ENCODE results near the gene IL17REL.

The IL17REL gene

DNA sequence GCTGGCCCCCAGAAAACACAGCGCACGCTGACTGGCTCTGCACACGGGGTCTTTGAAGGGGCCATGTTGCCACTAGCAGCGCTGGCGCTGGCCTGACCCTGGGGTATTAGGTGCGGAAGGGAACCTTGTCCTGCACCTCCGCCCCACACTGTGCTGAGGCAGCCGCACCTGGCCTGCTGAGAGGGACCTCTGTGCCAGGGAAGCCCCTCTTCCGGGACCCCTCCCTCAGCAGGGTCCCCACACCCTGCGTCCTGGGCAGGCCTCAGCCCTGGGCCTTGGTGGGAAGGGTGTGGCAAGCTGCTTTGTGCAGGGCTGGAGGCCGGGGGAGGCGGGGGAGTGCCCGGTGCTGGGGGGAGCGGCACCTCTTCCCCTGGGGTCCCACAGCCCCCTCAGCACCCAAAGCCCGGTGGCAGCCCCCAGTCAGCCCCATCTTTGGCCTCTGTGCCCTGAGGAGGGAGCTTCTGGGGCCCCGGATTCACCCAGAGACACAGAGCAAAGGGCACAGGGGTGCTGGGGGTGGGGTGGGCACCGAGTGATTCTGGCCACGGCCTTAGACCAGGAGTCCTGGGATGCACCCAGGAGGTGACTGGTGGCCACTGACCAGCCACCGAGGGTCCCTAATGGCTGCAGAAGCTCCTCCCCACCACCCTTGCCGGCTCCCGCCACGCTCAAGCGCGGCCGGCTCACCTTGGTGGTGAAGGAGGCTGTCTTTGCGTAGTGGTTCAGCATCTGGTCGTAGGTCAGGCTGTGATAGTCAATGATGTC lies 34.1 kb upstream of the IL17REL start:
- no peak for DNase-seq (ENCODE audit: low read depth in 1 of 2, low spot score in 1 of 2)

DNA sequence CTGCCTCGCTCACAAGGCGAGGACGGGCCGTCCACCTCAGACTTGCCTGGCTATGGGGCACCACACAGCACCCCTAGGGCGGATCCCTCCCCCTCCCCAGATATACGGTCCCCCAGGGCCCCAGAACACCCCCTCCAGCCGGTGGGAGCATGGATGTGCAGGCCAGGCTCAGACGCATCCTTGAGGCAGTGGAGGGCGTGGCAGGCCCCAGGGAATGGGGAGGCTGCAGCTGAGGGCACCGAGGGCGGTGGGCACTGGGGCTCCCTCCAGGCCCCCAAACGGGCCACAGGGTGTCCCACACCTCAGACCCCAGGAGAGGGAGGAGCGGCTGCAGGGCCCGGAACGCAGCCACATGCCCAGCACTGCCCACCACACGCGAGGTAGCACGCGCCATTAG lies 33.5 kb upstream of the IL17REL start:
- DNase-seq (ENCODE audit: low read depth in 1 of 2, low spot score in 1 of 2), result no peak

DNA sequence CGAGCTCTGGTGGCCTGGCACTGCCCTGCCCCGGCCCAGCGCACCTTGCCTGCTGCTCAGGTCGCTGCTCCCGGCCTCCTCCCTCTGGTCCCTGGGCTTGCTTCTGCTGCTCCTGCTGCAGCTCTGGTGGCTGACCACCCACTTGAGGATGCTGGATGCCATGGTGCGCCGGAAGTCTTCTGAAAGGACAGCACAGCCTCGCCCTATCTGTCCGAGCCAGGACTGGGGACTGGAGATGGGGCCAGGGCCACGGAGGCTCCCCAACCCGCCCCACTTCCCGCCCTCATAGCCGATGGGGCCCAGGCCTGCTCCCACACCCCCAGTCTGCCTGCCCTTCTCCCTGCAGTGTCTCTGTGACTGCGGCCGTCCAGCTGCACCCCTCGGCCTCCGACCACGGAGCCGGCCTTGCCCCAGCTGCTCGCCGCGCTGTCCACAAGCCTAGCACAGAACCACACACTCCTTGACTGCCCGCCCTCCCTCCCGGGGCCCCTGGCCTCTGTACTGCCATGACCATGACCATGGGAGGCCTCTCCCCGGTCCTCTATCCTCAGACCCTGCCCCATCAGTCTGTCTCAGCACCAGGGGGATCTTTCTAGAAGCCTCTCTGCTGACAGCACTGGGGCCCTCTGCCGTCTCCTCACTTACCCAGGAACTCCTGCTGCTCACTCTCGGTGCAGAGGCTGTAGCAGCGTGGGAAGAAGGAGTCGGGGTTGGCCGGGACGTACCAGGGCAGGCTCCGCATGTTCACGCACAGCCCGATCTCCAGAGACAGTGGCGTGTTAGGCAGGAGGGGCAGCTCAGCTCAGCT lies 32.9 kb upstream of the IL17REL start:
- DNase-seq (ENCODE audit: low read depth in 1 of 2, low spot score in 1 of 2), result no peak

DNA sequence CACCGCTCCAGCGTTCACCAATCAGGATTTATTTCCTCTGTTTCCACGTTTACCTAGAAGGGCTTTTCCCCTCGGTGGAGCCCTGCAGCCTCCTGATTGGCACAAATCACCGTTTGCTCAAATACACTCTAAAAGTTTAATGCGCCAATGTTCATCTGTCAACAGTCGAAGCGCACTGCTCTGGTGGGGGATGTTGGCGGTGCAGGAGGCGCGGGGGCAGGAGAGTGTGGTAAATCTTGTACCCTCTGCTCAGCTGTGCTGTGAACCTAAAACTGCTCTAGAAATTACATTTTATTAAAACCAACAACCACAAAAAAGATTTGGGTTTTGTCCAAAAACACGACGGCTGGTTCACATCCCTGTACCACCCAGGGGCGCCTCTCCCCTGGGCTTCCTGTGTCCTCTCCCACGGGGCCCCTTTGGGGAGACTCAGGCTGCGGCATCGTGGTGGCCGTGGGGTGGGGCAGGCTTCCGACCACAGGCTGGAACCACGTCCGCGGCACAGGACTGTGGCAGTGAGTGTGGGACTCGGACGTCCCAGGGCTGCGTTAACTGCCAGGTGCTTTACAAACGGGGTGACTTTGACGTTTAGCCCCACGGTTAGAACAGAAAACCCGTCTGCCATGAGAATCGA lies 32.0 kb upstream of the IL17REL start:
- DNase-seq (ENCODE audit: low read depth in 1 of 2, low spot score in 1 of 2), result no peak

GRCh38 chr22:50041361-50042065 lies 28.9 kb upstream of the IL17REL start:
- DNase-seq (ENCODE audit: low read depth in 1 of 2, low spot score in 1 of 2), result no peak

DNA sequence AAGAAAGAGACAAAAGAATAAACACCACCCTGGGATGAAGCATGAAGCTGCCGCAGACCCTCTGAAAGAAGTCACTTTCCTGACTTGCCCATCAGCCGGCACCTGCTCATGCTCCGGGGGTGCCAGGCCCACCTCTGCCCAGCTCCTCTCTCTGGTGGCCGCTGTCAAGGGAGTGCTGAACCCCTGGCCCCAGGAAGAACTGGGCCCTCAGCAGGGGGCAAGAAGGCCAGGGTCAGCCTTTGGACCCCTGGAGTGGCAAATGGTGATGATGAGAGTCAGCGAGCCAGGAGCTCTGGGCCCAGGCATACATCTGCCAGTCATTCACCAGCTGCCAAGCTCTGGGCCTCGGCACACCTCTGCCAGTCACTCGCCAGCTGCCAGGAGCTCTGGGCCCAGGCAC lies 28.2 kb upstream of the IL17REL start:
- DNase-seq (ENCODE audit: low read depth in 1 of 2, low spot score in 1 of 2), result no peak

DNA sequence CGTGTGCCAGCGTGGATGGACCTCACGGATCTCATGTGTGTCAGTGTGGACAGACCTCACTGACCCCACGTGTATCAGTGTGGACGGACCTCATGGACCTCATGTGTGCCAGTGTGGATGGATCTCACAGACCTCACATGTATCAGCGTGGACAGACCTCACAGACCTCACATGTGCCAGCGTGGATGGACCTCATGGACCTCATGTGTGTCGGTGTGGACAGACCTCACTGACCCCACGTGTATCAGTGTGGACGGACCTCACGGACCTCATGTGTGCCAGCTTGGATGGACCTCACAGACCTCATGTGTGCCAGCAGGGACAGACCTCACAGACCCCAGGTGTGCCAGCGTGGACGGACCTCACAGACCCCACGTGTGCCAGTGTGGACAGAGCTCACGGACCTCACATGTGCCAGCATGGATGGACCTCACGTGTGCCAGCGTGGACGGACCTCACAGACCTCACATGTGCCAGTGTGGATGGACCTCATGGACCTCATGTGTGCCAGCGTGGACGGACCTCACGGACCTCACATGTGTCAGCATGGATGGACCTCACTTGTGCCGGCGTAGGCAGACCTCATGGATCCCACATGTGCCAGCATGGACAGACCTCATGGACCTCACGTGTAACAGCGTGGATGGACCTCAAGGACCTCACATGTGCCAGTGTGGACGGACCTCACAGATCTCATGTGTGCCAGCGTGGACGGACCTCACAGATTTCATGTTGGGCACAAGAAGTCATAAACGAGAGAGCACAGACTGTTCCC lies 27.3 kb upstream of the IL17REL start:
- DNase-seq (ENCODE audit: low read depth in 1 of 2, low spot score in 1 of 2), result no peak

DNA sequence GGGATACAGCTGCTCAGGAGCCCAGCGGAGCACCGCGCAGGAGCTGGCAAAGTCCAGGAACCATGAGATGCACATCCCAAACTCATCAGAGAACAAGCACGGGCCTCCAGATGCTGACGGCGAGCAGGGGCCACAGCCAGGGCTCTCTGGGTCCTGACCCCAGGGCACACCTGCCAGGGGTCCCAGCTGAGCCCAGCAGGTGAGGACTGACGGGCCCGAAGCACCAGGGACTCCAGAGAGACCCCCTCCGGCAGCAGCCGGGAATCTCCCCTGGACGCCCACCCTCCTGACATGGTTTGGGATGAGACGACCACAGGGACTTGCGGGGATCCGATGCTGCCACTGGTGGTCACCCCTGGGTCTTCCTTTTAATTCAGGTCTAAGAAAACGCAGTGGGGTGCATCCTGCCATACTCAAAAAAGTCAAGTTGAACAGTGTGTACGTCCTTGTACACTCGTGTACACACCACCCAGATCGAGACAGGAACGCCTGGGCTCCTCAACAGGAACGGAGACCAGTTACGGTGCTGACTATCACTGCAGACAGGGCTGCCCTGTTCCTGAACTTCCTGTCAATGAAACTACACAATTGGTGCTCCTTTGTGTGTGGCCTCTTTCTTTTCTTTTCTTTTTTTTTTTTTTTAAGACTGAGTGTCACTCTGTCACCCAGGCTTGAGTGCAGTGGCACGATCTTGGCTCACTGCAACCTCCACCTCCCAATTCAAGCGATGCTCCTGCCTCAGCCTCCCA lies 23.6 kb upstream of the IL17REL start:
- no peak for DNase-seq (ENCODE audit: low read depth in 1 of 2, low spot score in 1 of 2)

- no peak for DNase-seq (ENCODE audit: low read depth in 1 of 2, low spot score in 1 of 2)
These were observed 22.7 kb upstream of the IL17REL start for GRCh38 chr22:50035131-50035881.

GRCh38 chr22:50034126-50035081 lies 21.8 kb upstream of the IL17REL start:
- DNase-seq (ENCODE audit: low read depth in 1 of 2, low spot score in 1 of 2), result no peak

DNA sequence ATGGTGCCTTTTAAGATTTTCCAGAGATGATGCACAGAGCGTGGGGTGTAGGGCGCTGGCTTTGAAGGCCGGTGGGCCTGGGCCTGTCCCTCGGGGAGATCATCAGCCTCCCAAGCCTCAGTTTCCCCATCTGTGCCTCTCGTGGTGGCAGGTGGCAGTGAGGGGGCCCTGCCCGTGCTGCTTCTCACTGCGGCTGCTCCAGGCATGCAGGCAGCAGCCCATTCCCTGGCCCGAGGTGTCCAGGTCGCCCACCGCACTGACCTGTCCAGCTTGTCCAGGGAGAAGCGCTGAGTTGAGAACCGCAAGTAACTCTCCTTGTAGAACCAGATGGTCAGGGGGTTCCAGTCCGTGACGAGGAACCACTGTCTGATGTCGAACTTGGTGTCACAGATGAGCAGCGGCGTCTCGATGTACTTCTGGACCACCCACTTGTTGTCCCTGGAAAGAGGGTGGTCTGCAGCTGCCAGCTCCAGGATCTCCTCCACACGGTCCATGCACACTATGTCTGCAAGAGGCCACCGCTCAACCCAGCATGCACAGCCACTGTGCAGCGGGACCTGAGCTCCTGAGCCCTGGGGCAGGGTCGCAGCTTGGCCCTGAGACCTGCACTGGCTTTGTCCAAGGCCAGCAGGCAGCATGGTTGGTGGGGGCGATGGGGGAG lies 20.5 kb upstream of the IL17REL start:
- no peak for DNase-seq (ENCODE audit: low read depth in 1 of 2, low spot score in 1 of 2)

DNA sequence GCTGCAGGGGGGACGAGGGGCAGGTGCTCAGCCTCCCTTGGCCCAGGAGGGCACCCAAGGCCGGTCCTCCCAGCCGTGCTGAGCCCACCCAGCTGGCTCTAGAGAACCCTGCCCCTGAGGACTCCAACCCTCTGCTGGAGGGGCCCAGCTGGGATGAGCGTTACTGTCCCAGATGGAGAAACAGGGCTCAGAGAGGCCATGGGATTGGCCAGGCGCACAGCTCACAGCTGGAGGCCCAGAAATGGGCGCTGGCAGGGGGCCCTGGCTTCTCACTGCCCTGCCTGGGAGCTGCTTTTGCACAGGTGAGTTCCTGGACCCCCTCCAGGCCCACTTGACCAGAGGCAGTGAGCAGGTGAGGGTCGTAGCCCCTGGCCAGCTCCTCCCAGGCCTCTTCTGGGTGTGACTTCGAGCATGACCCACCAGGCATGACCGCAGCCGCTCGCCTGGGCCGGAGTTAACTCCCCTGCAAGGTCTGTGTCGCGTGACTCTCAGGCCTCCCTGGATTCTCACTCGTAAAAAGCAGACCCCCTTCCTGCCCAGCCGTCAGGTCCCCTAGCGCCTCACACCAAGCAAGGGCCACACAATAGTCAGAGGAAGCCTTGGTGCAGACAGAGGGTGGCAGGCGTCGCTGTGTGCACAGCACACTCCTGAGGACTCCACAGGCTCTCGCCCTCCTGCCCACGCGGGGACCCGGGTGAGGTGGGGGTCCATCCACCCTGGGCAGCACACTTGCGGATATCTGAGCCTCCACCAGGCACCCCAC lies 19.7 kb upstream of the IL17REL start:
- no peak for DNase-seq (ENCODE audit: low read depth in 1 of 2, low spot score in 1 of 2)

DNA sequence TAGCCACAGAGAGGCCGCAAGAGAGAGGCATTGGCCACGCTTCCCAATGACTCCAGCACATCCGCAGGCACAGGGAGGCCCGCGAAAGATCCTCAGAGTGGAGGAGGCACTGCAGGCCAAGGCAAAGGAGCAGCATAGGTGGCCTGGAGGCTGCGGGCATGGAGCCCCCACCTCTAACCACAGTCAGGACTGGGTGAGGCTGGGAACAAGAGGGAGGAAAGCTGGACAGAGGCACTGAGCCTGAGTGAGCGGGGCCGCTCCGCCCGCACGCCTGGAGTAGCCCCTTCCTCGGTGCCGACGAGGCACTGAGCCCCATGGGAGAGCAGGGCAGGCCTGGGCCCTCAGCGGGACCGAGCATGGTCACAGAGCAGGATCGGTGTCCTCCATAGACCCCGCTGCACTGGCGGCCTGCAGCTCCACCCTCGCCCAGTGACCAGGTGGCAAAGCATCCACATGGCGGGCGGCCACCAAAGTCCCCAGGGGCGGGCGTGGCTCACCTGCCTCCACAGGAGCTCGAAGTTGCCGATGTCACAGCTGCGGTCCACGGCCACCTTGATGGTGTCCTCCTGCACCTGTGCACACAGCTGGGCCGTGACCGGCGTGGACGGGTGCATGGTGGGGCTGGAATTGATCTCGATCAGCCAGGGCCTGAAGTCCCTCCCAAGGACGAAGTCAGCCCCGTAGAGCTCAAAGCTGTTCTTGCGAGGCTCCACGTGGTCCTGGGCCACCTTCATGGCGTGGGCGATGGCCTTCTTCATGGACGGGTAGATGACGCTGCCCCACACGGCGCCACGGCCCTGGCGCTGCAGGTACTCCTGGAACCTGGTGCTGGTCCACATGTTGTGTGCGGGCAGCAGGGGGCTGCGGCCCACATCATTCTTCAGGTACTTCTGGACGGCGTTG lies 18.9 kb upstream of the IL17REL start:
- no peak for DNase-seq (ENCODE audit: low read depth in 1 of 2, low spot score in 1 of 2)

DNA sequence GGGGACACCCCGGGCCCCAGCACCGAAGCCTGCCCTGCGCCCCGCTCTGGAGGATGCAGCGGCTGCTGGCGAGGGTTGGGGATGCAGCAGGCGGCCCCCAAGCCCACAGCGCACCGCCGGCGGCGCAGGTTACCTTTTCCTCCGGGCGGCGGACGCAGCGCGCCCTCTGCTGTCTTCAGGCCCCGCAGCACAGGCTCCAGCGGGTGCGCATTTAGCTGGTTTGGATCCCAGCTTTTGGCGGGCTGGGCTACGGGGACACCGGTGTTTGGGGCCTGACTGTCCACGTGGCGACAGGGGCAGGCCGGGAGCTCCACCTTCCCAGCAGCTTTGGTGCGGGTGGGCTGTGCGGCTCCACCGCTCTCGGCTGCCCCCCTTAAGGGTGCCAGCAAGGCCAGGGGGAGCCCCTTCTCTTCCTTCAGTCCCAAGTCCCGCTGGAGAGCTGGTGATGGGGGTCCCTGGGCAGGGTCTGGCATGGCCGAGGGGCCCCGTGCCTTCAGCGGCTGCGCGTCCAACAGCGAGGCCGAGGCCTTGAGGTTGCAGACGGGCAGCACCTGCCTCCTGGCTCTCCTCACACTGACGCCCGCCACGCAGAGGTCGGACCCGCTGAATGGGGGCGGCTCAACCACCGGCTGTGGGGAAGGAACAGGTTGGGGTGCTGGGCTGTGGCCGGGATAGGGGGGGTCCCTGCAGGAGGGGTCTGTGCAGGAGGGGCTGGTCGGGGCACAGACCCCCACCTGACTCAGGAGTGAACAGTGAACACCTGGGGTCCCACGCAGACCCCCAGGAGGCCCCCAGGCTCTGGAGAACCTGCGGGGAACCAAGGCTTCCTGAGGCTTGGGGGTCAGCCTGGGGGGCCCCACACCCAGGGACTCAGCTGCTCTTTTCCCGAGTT lies 18.0 kb upstream of the IL17REL start:
- DNase-seq (ENCODE audit: low read depth in 1 of 2, low spot score in 1 of 2), result peak; percentile 65 to 78

Measured in activated CD4-positive, alpha-beta T cell treated with anti-CD3 and anti-CD28 coated beads, Interleukin-2, amount 50 U/mL, for 24 hours (primary cell).